Dendritic cell treated with granulocyte-macrophage colony-stimulating factor and Interleukin-4, amounts not matched to agents 40 ng/mL and 50 ng/mL, for 4 days (primary cell): Measurements from ENCODE around the gene MYO18B.

ENCODE experiments used
- H3K27ac Mint-ChIP-seq: one replicate; pipeline ENCODE4 v1.8.0; 2022; ENCODE audit warnings: mild to moderate bottlenecking, mixed read lengths
- H3K27me3 Mint-ChIP-seq: one replicate; pipeline ENCODE4 v1.8.0; 2022; ENCODE audit warnings: mild to moderate bottlenecking, mixed read lengths
- H3K36me3 Mint-ChIP-seq: one replicate; pipeline ENCODE4 v1.8.0; 2022; ENCODE audit warnings: low read depth, mixed read lengths
- H3K4me1 Mint-ChIP-seq: one replicate; pipeline ENCODE4 v1.8.0; 2022; ENCODE audit warnings: low read depth, mixed read lengths
- H3K4me3 Mint-ChIP-seq: one replicate; pipeline ENCODE4 v1.8.0; 2022; ENCODE audit warnings: mild to moderate bottlenecking, moderate library complexity, mixed read lengths
- H3K9me3 Mint-ChIP-seq: one replicate; pipeline ENCODE4 v1.8.0; 2022; ENCODE audit warnings: mixed read lengths
- intact Hi-C: fragments of 100-400 bp; cut with micrococcal nuclease; formaldehyde crosslinking; loops from one replicate; pipeline ENCODE4 v1.15.0; 2022

MYO18B gene

GRCh38 chr22:26023104-26023775, 281.3 kb downstream of the MYO18B start:
- Mint-ChIP-seq H3K9me3 (no peaks in the 10 kb centered on the region), H3K27ac (no peak overlapping the region), H3K4me1 (no peaks in the 10 kb centered on the region), H3K27me3 (peaks cover 2% of the 10 kb centered on the region), H3K4me3 (no peak overlapping the region), H3K36me3 (no peaks in the 10 kb centered on the region)
- intact Hi-C loops, result no loop called here

- Mint-ChIP-seq H3K27me3 (no peaks in the 10 kb centered on the region), H3K27ac (no peak overlapping the region), H3K36me3 (no peaks in the 10 kb centered on the region), H3K4me1 (no peaks in the 10 kb centered on the region), H3K4me3 (no peak overlapping the region), H3K9me3 (no peaks in the 10 kb centered on the region)
- intact Hi-C loops, result no loop called here
Observed at GRCh38 chr22:26025626-26026025, 283.6 kb downstream of the MYO18B start.

- Mint-ChIP-seq H3K27ac (no peak overlapping the region), H3K27me3 (no peaks in the 10 kb centered on the region), H3K9me3 (no peaks in the 10 kb centered on the region), H3K4me3 (no peak overlapping the region), H3K4me1 (no peaks in the 10 kb centered on the region), H3K36me3 (no peaks in the 10 kb centered on the region)
- intact Hi-C loops, result no loop called here
Observed at GRCh38 chr22:26027341-26027740, 285.4 kb downstream of the MYO18B start.

- H3K4me3 Mint-ChIP-seq, result no peak overlapping the region
- H3K27ac Mint-ChIP-seq, result no peak overlapping the region
- H3K4me1 Mint-ChIP-seq, result no peaks in the 10 kb centered on the region
- no peaks in the 10 kb centered on the region for H3K27me3 Mint-ChIP-seq
- intact Hi-C loops, result no loop called here
- H3K9me3 Mint-ChIP-seq, result peaks cover 9% of the 10 kb centered on the region
- no peaks in the 10 kb centered on the region for H3K36me3 Mint-ChIP-seq
Observed at GRCh38 chr22:26031641-26032040, 289.7 kb downstream of the MYO18B start.

- no peak overlapping the region for H3K4me3 Mint-ChIP-seq
- H3K4me1 Mint-ChIP-seq, result no peaks in the 10 kb centered on the region
- H3K27ac Mint-ChIP-seq, result no peak overlapping the region
- no peaks in the 10 kb centered on the region for H3K27me3 Mint-ChIP-seq
- intact Hi-C loops, result no loop called here
- H3K36me3 Mint-ChIP-seq, result no peaks in the 10 kb centered on the region
- peaks cover 9% of the 10 kb centered on the region for H3K9me3 Mint-ChIP-seq
Observed at GRCh38 chr22:26033071-26033470, 291.1 kb downstream of the MYO18B start.

- no peaks in the 10 kb centered on the region for H3K36me3 Mint-ChIP-seq
- peaks cover 9% of the 10 kb centered on the region for H3K9me3 Mint-ChIP-seq
- H3K4me3 Mint-ChIP-seq, result no peak overlapping the region
- intact Hi-C loops, result no loop called here
- H3K27ac Mint-ChIP-seq, result no peak overlapping the region
- no peaks in the 10 kb centered on the region for H3K4me1 Mint-ChIP-seq
- H3K27me3 Mint-ChIP-seq, result no peaks in the 10 kb centered on the region
Observed at GRCh38 chr22:26033586-26033985, 291.6 kb downstream of the MYO18B start.

GRCh38 chr22:26035523-26035922, 293.5 kb downstream of the MYO18B start:
- intact Hi-C loops, result no loop called here
- H3K36me3 Mint-ChIP-seq, result no peaks in the 10 kb centered on the region
- H3K9me3 Mint-ChIP-seq, result peaks cover 9% of the 10 kb centered on the region
- no peak overlapping the region for H3K27ac Mint-ChIP-seq
- H3K27me3 Mint-ChIP-seq, result no peaks in the 10 kb centered on the region
- H3K4me1 Mint-ChIP-seq, result no peaks in the 10 kb centered on the region
- H3K4me3 Mint-ChIP-seq, result no peak overlapping the region

GRCh38 chr22:26038365-26038764, 296.4 kb downstream of the MYO18B start:
- Mint-ChIP-seq H3K9me3 (peaks cover 9% of the 10 kb centered on the region), H3K36me3 (no peaks in the 10 kb centered on the region), H3K4me1 (no peaks in the 10 kb centered on the region), H3K27ac (no peak overlapping the region), H3K27me3 (no peaks in the 10 kb centered on the region), H3K4me3 (no peak overlapping the region)
- intact Hi-C loops, result no loop called here

- peaks cover 1% of the 10 kb centered on the region for H3K27me3 Mint-ChIP-seq
- no peaks in the 10 kb centered on the region for H3K9me3 Mint-ChIP-seq
- no peak overlapping the region for H3K27ac Mint-ChIP-seq
- H3K4me1 Mint-ChIP-seq, result no peaks in the 10 kb centered on the region
- no peak overlapping the region for H3K4me3 Mint-ChIP-seq
- intact Hi-C loops, result no loop called here
- no peaks in the 10 kb centered on the region for H3K36me3 Mint-ChIP-seq
Observed at GRCh38 chr22:26041931-26042330, 299.9 kb downstream of the MYO18B start.

- Mint-ChIP-seq H3K4me3 (no peak overlapping the region), H3K9me3 (no peaks in the 10 kb centered on the region), H3K27ac (no peak overlapping the region), H3K4me1 (no peaks in the 10 kb centered on the region), H3K36me3 (no peaks in the 10 kb centered on the region), H3K27me3 (peaks cover 5% of the 10 kb centered on the region)
- intact Hi-C loops, result no loop called here
Observed at GRCh38 chr22:26043031-26043430, 301.0 kb downstream of the MYO18B start.

GRCh38 chr22:26045051-26045450, 303.1 kb downstream of the MYO18B start:
- intact Hi-C loops, result no loop called here
- no peaks in the 10 kb centered on the region for H3K36me3 Mint-ChIP-seq
- H3K27ac Mint-ChIP-seq, result no peak overlapping the region
- H3K4me3 Mint-ChIP-seq, result no peak overlapping the region
- no peaks in the 10 kb centered on the region for H3K4me1 Mint-ChIP-seq
- peaks cover 8% of the 10 kb centered on the region for H3K27me3 Mint-ChIP-seq
- H3K9me3 Mint-ChIP-seq, result no peaks in the 10 kb centered on the region

- Mint-ChIP-seq H3K4me3 (no peak overlapping the region), H3K27ac (no peak overlapping the region), H3K27me3 (peaks cover 9% of the 10 kb centered on the region), H3K36me3 (no peaks in the 10 kb centered on the region), H3K4me1 (no peaks in the 10 kb centered on the region), H3K9me3 (no peaks in the 10 kb centered on the region)
- intact Hi-C loops, result no loop called here
Observed at GRCh38 chr22:26045860-26046259, 303.9 kb downstream of the MYO18B start.

GRCh38 chr22:26047516-26047915, 305.5 kb downstream of the MYO18B start:
- no peaks in the 10 kb centered on the region for H3K9me3 Mint-ChIP-seq
- no peak overlapping the region for H3K27ac Mint-ChIP-seq
- no peaks in the 10 kb centered on the region for H3K4me1 Mint-ChIP-seq
- H3K36me3 Mint-ChIP-seq, result no peaks in the 10 kb centered on the region
- H3K4me3 Mint-ChIP-seq, result no peak overlapping the region
- H3K27me3 Mint-ChIP-seq, result peaks cover 9% of the 10 kb centered on the region
- intact Hi-C loops, result no loop called here

GRCh38 chr22:26047920-26048319, 305.9 kb downstream of the MYO18B start:
- H3K27ac Mint-ChIP-seq, result no peak overlapping the region
- H3K4me3 Mint-ChIP-seq, result no peak overlapping the region
- H3K9me3 Mint-ChIP-seq, result no peaks in the 10 kb centered on the region
- no peaks in the 10 kb centered on the region for H3K36me3 Mint-ChIP-seq
- no peaks in the 10 kb centered on the region for H3K4me1 Mint-ChIP-seq
- intact Hi-C loops, result no loop called here
- peaks cover 9% of the 10 kb centered on the region for H3K27me3 Mint-ChIP-seq

- intact Hi-C loops, result no loop called here
- Mint-ChIP-seq H3K9me3 (no peaks in the 10 kb centered on the region), H3K4me3 (no peak overlapping the region), H3K4me1 (no peaks in the 10 kb centered on the region), H3K27me3 (peaks cover 9% of the 10 kb centered on the region), H3K36me3 (no peaks in the 10 kb centered on the region), H3K27ac (no peak overlapping the region)
Observed at GRCh38 chr22:26050079-26050478, 308.1 kb downstream of the MYO18B start.
